ENCODE results near the gene MAGI2. TPM values are rescaled to one million over a fixed set of nuclear protein-coding genes. Genes with fewer than 3 reads are reported as not detected.

Gene MAGI2
- total RNA-seq, 1 experiment from 2014 or later = 0.25 TPM

DNA sequence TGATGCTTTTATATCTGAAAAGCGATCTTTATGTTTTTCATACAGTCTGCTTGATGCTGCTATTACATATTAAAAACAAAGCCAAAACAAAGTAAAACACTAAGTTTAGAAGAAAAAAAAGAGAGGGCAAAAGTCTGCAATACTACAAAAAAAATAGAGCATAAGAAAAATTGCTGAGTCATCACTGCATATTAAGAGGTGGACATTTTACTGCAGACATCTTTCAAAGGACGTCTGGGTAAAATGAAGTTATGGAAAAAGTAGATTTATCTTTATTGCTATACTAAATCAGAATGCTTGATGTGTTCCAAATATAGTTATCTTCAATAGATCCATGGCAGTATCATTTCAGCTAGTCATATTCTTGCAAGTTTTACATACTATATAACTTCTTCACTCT, 172.0 kb downstream of the MAGI2 start:
- H3K4me1 Mint-ChIP-seq (ENCODE audit: low read depth, unreplicated experiment) = peaks cover 22% of the 10 kb centered on the region
- intact Hi-C loops (cut with micrococcal nuclease; ENCODE audit: unreplicated experiment) = no loop called here
- H3K27ac Mint-ChIP-seq (ENCODE audit: unreplicated experiment) = no peak overlapping the region
- no peaks in the 10 kb centered on the region for H3K9me3 Mint-ChIP-seq (ENCODE audit: unreplicated experiment)
- no peaks in the 10 kb centered on the region for H3K27me3 Mint-ChIP-seq (ENCODE audit: insufficient read depth, unreplicated experiment)
- POLR2A ChIA-PET = no interaction called here
- H3K36me3 Mint-ChIP-seq (ENCODE audit: insufficient read depth, unreplicated experiment) = no peaks in the 10 kb centered on the region
- H3K4me3 ChIP-seq (ENCODE audit: low read depth, low read length) = no peak overlapping the region
- CTCF ChIA-PET = interaction anchor here (0.7 to 1.6 kb wide), 3 partner anchors 20 to 434 kb away, joined by 5 to 18 read pairs (median 6); no protein-coding TSS in a partner anchor
- BruUV-seq (replicated peaks) = no TSS peak
- no peak overlapping the region for H3K4me3 Mint-ChIP-seq (ENCODE audit: unreplicated experiment)
- no peaks in the 10 kb centered on the region for H3K9me3 ChIP-seq
- no peaks in the 10 kb centered on the region for H3K27me3 ChIP-seq (replicated peaks; ENCODE audit: control insufficient read depth, insufficient read depth, low read length)
- H3K36me3 ChIP-seq (ENCODE audit: control insufficient read depth, insufficient read depth, low read length) = no peaks in the 10 kb centered on the region
- TF ChIP-seq CTCF (IDR thresholded peaks at IDR 0.05; ENCODE audit: insufficient read depth in 1 of 2, low read depth in 1 of 2, low read length in 1 of 2, severe bottlenecking in 1 of 2, unreplicated experiment in 1 of 2) = no peak
- H3K4me1 ChIP-seq = peaks cover 30% of the 10 kb centered on the region
- DNase-seq = no peak

DNA sequence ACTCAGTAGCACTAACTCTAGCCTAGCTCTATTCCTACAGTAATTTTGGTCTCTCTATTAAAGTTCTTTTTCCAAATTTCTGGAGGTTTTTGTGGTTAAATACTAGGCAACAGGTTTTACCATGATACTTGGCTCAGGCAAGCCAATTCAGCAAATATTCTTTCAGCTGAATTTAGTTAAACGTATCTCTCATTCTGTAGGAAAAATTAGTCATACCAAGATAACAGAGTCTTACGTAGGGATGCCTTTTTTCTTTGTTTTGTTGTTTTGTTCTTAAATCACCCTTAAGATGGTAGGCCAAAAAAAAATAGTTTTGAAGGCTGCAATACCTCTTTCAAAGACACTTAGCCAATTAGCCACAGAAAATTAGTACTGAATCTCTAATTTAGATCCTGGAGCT, 180.5 kb downstream of the MAGI2 start:
- Mint-ChIP-seq H3K9me3 (ENCODE audit: unreplicated experiment) (peaks cover 11% of the 10 kb centered on the region), H3K4me1 (ENCODE audit: low read depth, unreplicated experiment) (peaks cover 7% of the 10 kb centered on the region), H3K4me3 (ENCODE audit: unreplicated experiment) (no peak overlapping the region), H3K27ac (ENCODE audit: unreplicated experiment) (no peak overlapping the region), H3K36me3 (ENCODE audit: insufficient read depth, unreplicated experiment) (no peaks in the 10 kb centered on the region), H3K27me3 (ENCODE audit: insufficient read depth, unreplicated experiment) (no peaks in the 10 kb centered on the region)
- H3K4me3 ChIP-seq (ENCODE audit: low read depth, low read length) = no peak overlapping the region
- intact Hi-C loops (cut with micrococcal nuclease; ENCODE audit: unreplicated experiment) = loop anchor here (1.0 kb wide), 3 partner anchors 9 to 468 kb away; no protein-coding TSS in a partner anchor
- BruUV-seq (replicated peaks) = no TSS peak
- CTCF ChIA-PET = interaction anchor here (1.1 kb wide), 1 partner anchor 35 kb away, joined by 3 read pairs; no protein-coding TSS in a partner anchor
- POLR2A ChIA-PET = no interaction called here
- peaks cover 5% of the 10 kb centered on the region; the same call in 1 of the 2 replicates for H3K4me1 ChIP-seq
- no peak for TF ChIP-seq CTCF (IDR thresholded peaks at IDR 0.05; ENCODE audit: insufficient read depth in 1 of 2, low read depth in 1 of 2, low read length in 1 of 2, severe bottlenecking in 1 of 2, unreplicated experiment in 1 of 2)
- DNase-seq = no peak
- H3K9me3 ChIP-seq = no peaks in the 10 kb centered on the region
- no peaks in the 10 kb centered on the region for H3K27me3 ChIP-seq (replicated peaks; ENCODE audit: control insufficient read depth, insufficient read depth, low read length)
- H3K36me3 ChIP-seq (ENCODE audit: control insufficient read depth, insufficient read depth, low read length) = no peaks in the 10 kb centered on the region

- peaks cover 5% of the 10 kb centered on the region; the same call in 1 of the 2 replicates for H3K4me1 ChIP-seq
- no peaks in the 10 kb centered on the region for H3K36me3 Mint-ChIP-seq (ENCODE audit: insufficient read depth, unreplicated experiment)
- H3K27me3 ChIP-seq (replicated peaks; ENCODE audit: control insufficient read depth, insufficient read depth, low read length) = no peaks in the 10 kb centered on the region
- BruUV-seq (replicated peaks) = no TSS peak
- peaks cover 7% of the 10 kb centered on the region for H3K4me1 Mint-ChIP-seq (ENCODE audit: low read depth, unreplicated experiment)
- no peaks in the 10 kb centered on the region for H3K27me3 Mint-ChIP-seq (ENCODE audit: insufficient read depth, unreplicated experiment)
- POLR2A ChIA-PET = no interaction called here
- H3K9me3 ChIP-seq = no peaks in the 10 kb centered on the region
- no peak overlapping the region for H3K4me3 ChIP-seq (ENCODE audit: low read depth, low read length)
- CTCF ChIA-PET = interaction anchor here (1.1 kb wide), 1 partner anchor 36 kb away, joined by 3 read pairs; no protein-coding TSS in a partner anchor
- intact Hi-C loops (cut with micrococcal nuclease; ENCODE audit: unreplicated experiment) = loop anchor here (1.0 kb wide), 3 partner anchors 10 to 469 kb away; no protein-coding TSS in a partner anchor
- H3K36me3 ChIP-seq (ENCODE audit: control insufficient read depth, insufficient read depth, low read length) = no peaks in the 10 kb centered on the region
- H3K4me3 Mint-ChIP-seq (ENCODE audit: unreplicated experiment) = no peak overlapping the region
- H3K27ac Mint-ChIP-seq (ENCODE audit: unreplicated experiment) = no peak overlapping the region
- peak in 1 of 2 experiments; percentile 29 for DNase-seq
- peaks cover 11% of the 10 kb centered on the region for H3K9me3 Mint-ChIP-seq (ENCODE audit: unreplicated experiment)
- TF ChIP-seq CTCF (IDR thresholded peaks at IDR 0.05; ENCODE audit: insufficient read depth in 1 of 2, low read depth in 1 of 2, low read length in 1 of 2, severe bottlenecking in 1 of 2, unreplicated experiment in 1 of 2) = peak; percentile 66 to 72
Measured at GRCh38 chr7:79272066-79272669, 181.3 kb downstream of the MAGI2 start.
